ENCODE measurements around the gene MITF. TPM values are rescaled to one million over a fixed set of nuclear protein-coding genes. Genes with fewer than 3 reads are reported as not detected.

The MITF gene
- polyA plus RNA-seq, 1 donor: 2.8 TPM

GRCh38 chr3:69755795-69756194 is 16.5 kb downstream of the MITF start:
- Histone ChIP-seq H3K9me3 (ENCODE audit: control insufficient read depth, low read depth, low read length) (no peaks in the 10 kb centered on the region), H3K27me3 (ENCODE audit: control insufficient read depth, insufficient read depth, low read length) (no peaks in the 10 kb centered on the region), H3K27ac (ENCODE audit: low read length) (no peak overlapping the region), H3K36me3 (ENCODE audit: control insufficient read depth, insufficient read depth, low read length) (no peaks in the 10 kb centered on the region), H3K4me3 (ENCODE audit: low read length) (no peak overlapping the region), H3K4me1 (ENCODE audit: control insufficient read depth, insufficient read depth, low read length) (no peaks in the 10 kb centered on the region)
- WGBS (ENCODE audit: insufficient coverage, low lambda C conversion rate): no CpG with 5 or more reads among the region's 1 CpG
- no peak for DNase-seq

GRCh38 chr3:69761896-69762767 is 22.9 kb downstream of the MITF start:
- WGBS (ENCODE audit: insufficient coverage, low lambda C conversion rate): no CpG with 5 or more reads among the region's 2 CpGs
- Histone ChIP-seq H3K4me1 (ENCODE audit: control insufficient read depth, insufficient read depth, low read length) (no peaks in the 10 kb centered on the region), H3K27me3 (ENCODE audit: control insufficient read depth, insufficient read depth, low read length) (no peaks in the 10 kb centered on the region), H3K27ac (ENCODE audit: low read length) (no peak overlapping the region), H3K36me3 (ENCODE audit: control insufficient read depth, insufficient read depth, low read length) (no peaks in the 10 kb centered on the region), H3K4me3 (ENCODE audit: low read length) (no peak overlapping the region), H3K9me3 (ENCODE audit: control insufficient read depth, low read depth, low read length) (no peaks in the 10 kb centered on the region)
- DNase-seq: no peak

GRCh38 chr3:69762768-69763229 is 23.5 kb downstream of the MITF start:
- Histone ChIP-seq H3K36me3 (ENCODE audit: control insufficient read depth, insufficient read depth, low read length) (no peaks in the 10 kb centered on the region), H3K4me3 (ENCODE audit: low read length) (no peak overlapping the region), H3K4me1 (ENCODE audit: control insufficient read depth, insufficient read depth, low read length) (no peaks in the 10 kb centered on the region), H3K27me3 (ENCODE audit: control insufficient read depth, insufficient read depth, low read length) (no peaks in the 10 kb centered on the region), H3K9me3 (ENCODE audit: control insufficient read depth, low read depth, low read length) (no peaks in the 10 kb centered on the region), H3K27ac (ENCODE audit: low read length) (no peak overlapping the region)
- no CpG with 5 or more reads among the region's 1 CpG for WGBS (ENCODE audit: insufficient coverage, low lambda C conversion rate)
- no peak for DNase-seq

- WGBS (ENCODE audit: insufficient coverage, low lambda C conversion rate): 80% methylated on average over 1 of the region's 8 CpGs
- Histone ChIP-seq H3K27me3 (ENCODE audit: control insufficient read depth, insufficient read depth, low read length) (no peaks in the 10 kb centered on the region), H3K4me1 (ENCODE audit: control insufficient read depth, insufficient read depth, low read length) (no peaks in the 10 kb centered on the region), H3K27ac (ENCODE audit: low read length) (no peak overlapping the region), H3K36me3 (ENCODE audit: control insufficient read depth, insufficient read depth, low read length) (no peaks in the 10 kb centered on the region), H3K9me3 (ENCODE audit: control insufficient read depth, low read depth, low read length) (no peaks in the 10 kb centered on the region), H3K4me3 (ENCODE audit: low read length) (no peak overlapping the region)
- DNase-seq: no peak
Observed at GRCh38 chr3:69763458-69763857, 24.2 kb downstream of the MITF start.

- WGBS (ENCODE audit: insufficient coverage, low lambda C conversion rate): 100% methylated on average over 1 of the region's 3 CpGs
Observed at GRCh38 chr3:69764121-69764741, 25.0 kb downstream of the MITF start.

GRCh38 chr3:69764861-69765260 is 25.6 kb downstream of the MITF start:
- Histone ChIP-seq H3K4me1 (ENCODE audit: control insufficient read depth, insufficient read depth, low read length) (no peaks in the 10 kb centered on the region), H3K27ac (ENCODE audit: low read length) (no peak overlapping the region), H3K9me3 (ENCODE audit: control insufficient read depth, low read depth, low read length) (no peaks in the 10 kb centered on the region), H3K27me3 (ENCODE audit: control insufficient read depth, insufficient read depth, low read length) (no peaks in the 10 kb centered on the region), H3K4me3 (ENCODE audit: low read length) (no peak overlapping the region), H3K36me3 (ENCODE audit: control insufficient read depth, insufficient read depth, low read length) (no peaks in the 10 kb centered on the region)
- no CpG with 5 or more reads among the region's 3 CpGs for WGBS (ENCODE audit: insufficient coverage, low lambda C conversion rate)
- no peak for DNase-seq

More at GRCh38 chr3:69764121-69764741, 25.0 kb downstream of the MITF start:
- Histone ChIP-seq H3K4me3 (ENCODE audit: low read length) (no peak overlapping the region), H3K4me1 (ENCODE audit: control insufficient read depth, insufficient read depth, low read length) (no peaks in the 10 kb centered on the region), H3K27me3 (ENCODE audit: control insufficient read depth, insufficient read depth, low read length) (no peaks in the 10 kb centered on the region), H3K27ac (ENCODE audit: low read length) (no peak overlapping the region), H3K9me3 (ENCODE audit: control insufficient read depth, low read depth, low read length) (no peaks in the 10 kb centered on the region), H3K36me3 (ENCODE audit: control insufficient read depth, insufficient read depth, low read length) (no peaks in the 10 kb centered on the region)
- DNase-seq: no peak

- Histone ChIP-seq H3K27ac (ENCODE audit: low read length) (no peak overlapping the region), H3K27me3 (ENCODE audit: control insufficient read depth, insufficient read depth, low read length) (no peaks in the 10 kb centered on the region), H3K36me3 (ENCODE audit: control insufficient read depth, insufficient read depth, low read length) (no peaks in the 10 kb centered on the region), H3K4me3 (ENCODE audit: low read length) (no peak overlapping the region), H3K4me1 (ENCODE audit: control insufficient read depth, insufficient read depth, low read length) (no peaks in the 10 kb centered on the region), H3K9me3 (ENCODE audit: control insufficient read depth, low read depth, low read length) (no peaks in the 10 kb centered on the region)
- DNase-seq: no peak
- WGBS (ENCODE audit: insufficient coverage, low lambda C conversion rate): 83% methylated on average over 1 of the region's 3 CpGs
Observed at GRCh38 chr3:69766638-69767037, 27.4 kb downstream of the MITF start.

- no peaks in the 10 kb centered on the region for H3K9me3 ChIP-seq (ENCODE audit: control insufficient read depth, low read depth, low read length)
- no peak overlapping the region for H3K27ac ChIP-seq (ENCODE audit: low read length)
- no peaks in the 10 kb centered on the region for H3K36me3 ChIP-seq (ENCODE audit: control insufficient read depth, insufficient read depth, low read length)
- no peak for DNase-seq
- 80% methylated on average over 1 of the region's 5 CpGs for WGBS (ENCODE audit: insufficient coverage, low lambda C conversion rate)
- no peaks in the 10 kb centered on the region for H3K4me1 ChIP-seq (ENCODE audit: control insufficient read depth, insufficient read depth, low read length)
- H3K27me3 ChIP-seq (ENCODE audit: control insufficient read depth, insufficient read depth, low read length): no peaks in the 10 kb centered on the region
- H3K4me3 ChIP-seq (ENCODE audit: low read length): no peak overlapping the region
Observed at GRCh38 chr3:69767571-69767970, 28.3 kb downstream of the MITF start.

GRCh38 chr3:69768438-69768837 is 29.2 kb downstream of the MITF start:
- Histone ChIP-seq H3K36me3 (ENCODE audit: control insufficient read depth, insufficient read depth, low read length) (no peaks in the 10 kb centered on the region), H3K27me3 (ENCODE audit: control insufficient read depth, insufficient read depth, low read length) (no peaks in the 10 kb centered on the region), H3K4me3 (ENCODE audit: low read length) (no peak overlapping the region), H3K4me1 (ENCODE audit: control insufficient read depth, insufficient read depth, low read length) (no peaks in the 10 kb centered on the region), H3K27ac (ENCODE audit: low read length) (no peak overlapping the region), H3K9me3 (ENCODE audit: control insufficient read depth, low read depth, low read length) (no peaks in the 10 kb centered on the region)
- 100% methylated on average over 1 of the region's 2 CpGs for WGBS (ENCODE audit: insufficient coverage, low lambda C conversion rate)
- DNase-seq: no peak

- Histone ChIP-seq H3K9me3 (ENCODE audit: control insufficient read depth, low read depth, low read length) (no peaks in the 10 kb centered on the region), H3K4me3 (ENCODE audit: low read length) (no peak overlapping the region), H3K36me3 (ENCODE audit: control insufficient read depth, insufficient read depth, low read length) (no peaks in the 10 kb centered on the region), H3K4me1 (ENCODE audit: control insufficient read depth, insufficient read depth, low read length) (no peaks in the 10 kb centered on the region), H3K27me3 (ENCODE audit: control insufficient read depth, insufficient read depth, low read length) (no peaks in the 10 kb centered on the region), H3K27ac (ENCODE audit: low read length) (no peak overlapping the region)
- DNase-seq: no peak
Observed at GRCh38 chr3:69770219-69770618, 31.0 kb downstream of the MITF start.
